Endothelial cell of umbilical vein (primary cell): ENCODE data around the gene KCNJ5. TPM values are rescaled to one million over a fixed set of nuclear protein-coding genes. Genes with fewer than 3 reads are reported as not detected.

Source experiments
- BruUV-seq: library from RNA; stranded (reverse); fragments of 400-500 nt; replicated peaks from 2 replicates; lab custom pipeline; 2021; lab: Mats Ljungman, UMichigan
- CTCF ChIA-PET: fragments of 300-600, 350-600 bp; sonication (Branson Sonifier 250); formaldehyde crosslinking; loops from one replicate; lab custom pipeline; 2021; ENCODE audit warnings: antibody characterized with exemption, inconsistent platforms; lab: Charles Lee
- POLR2A ChIA-PET: fragments of 300-600, 350-600 bp; sonication (Branson Sonifier 250); formaldehyde crosslinking; loops from one replicate; lab custom pipeline; 2021; ENCODE audit warnings: antibody characterized with exemption, inconsistent platforms; lab: Charles Lee
- DNase-seq: peaks from one replicate; pipeline ENCODE4 v3.0.0-alpha.2; 2011; ENCODE audit warnings: low read depth, low spot score
- FAIRE-seq: peaks from 2 replicates; lab custom pipeline; 2011; peaks lifted over from hg19 to GRCh38; lab: Jason Lieb, UNC
- H2AFZ ChIP-seq: 2 replicates; pipeline ENCODE4 v1.6.0; 2012; ENCODE audit warnings: low read depth, low read length, control low read depth, inconsistent platforms
- H3K27ac ChIP-seq: 2 replicates; pipeline ENCODE4 v1.5.1; 2011; ENCODE audit warnings: low read depth, mild to moderate bottlenecking, control low read depth, low read length, moderate library complexity; ENCODE audit not compliant: insufficient read depth
- H3K27me3 ChIP-seq, 2 experiments: 2 replicates each; pipeline versions ENCODE4 v1.6.0 to v1.6.1; 2011; ENCODE audit warnings: low read length in 2 of 2, mixed read lengths in 1 of 2; ENCODE audit not compliant: control insufficient read depth in 2 of 2, insufficient read depth in 2 of 2
- H3K36me3 ChIP-seq, 2 experiments: 2 replicates in 1 of 2; 3 replicates in 1 of 2; pipeline ENCODE4 v1.5.1; 2011; ENCODE audit warnings: low read length in 2 of 2, mild to moderate bottlenecking in 1 of 2, moderate library complexity in 1 of 2; ENCODE audit not compliant: control insufficient read depth in 2 of 2, insufficient read depth in 2 of 2; ENCODE audit errors: extremely low read depth in 1 of 2
- H3K4me1 ChIP-seq: 3 replicates; pipeline ENCODE4 v1.5.1; 2011; ENCODE audit warnings: mild to moderate bottlenecking, low read length; ENCODE audit not compliant: control insufficient read depth, insufficient read depth; ENCODE audit errors: extremely low read depth
- H3K4me2 ChIP-seq: 2 replicates; pipeline ENCODE4 v1.6.1; 2011; ENCODE audit warnings: low read length, control low read depth, mixed read lengths; ENCODE audit not compliant: insufficient read depth
- H3K4me3 ChIP-seq, 3 experiments: fragments of 200-600 bp in 1 of 3; sonication (generic), shearing (Covaris generic) in 1 of 3; replicated peaks in 1 of 3; 2 replicates each; pipeline ENCODE4 v1.5.1; 2011 to 2016; ENCODE audit warnings: control low read depth in 3 of 3, low read length in 3 of 3, mild to moderate bottlenecking in 2 of 3, inconsistent platforms in 1 of 3, low read depth in 1 of 3, moderate library complexity in 1 of 3; ENCODE audit not compliant: insufficient read depth in 1 of 3
- H3K79me2 ChIP-seq: 2 replicates; pipeline ENCODE4 v1.6.0; 2012; ENCODE audit warnings: low read length, inconsistent platforms; ENCODE audit not compliant: control insufficient read depth, insufficient read depth
- H3K9ac ChIP-seq: replicated peaks from 2 replicates; pipeline ENCODE3; 2011; ENCODE audit warnings: low read length, control low read depth; ENCODE audit not compliant: insufficient read depth; ENCODE audit errors: extremely low read depth
- H3K9me1 ChIP-seq: replicated peaks from 3 replicates; pipeline ENCODE4 v1.6.0; 2011; ENCODE audit warnings: mild to moderate bottlenecking, low read length; ENCODE audit not compliant: control insufficient read depth, insufficient read depth; ENCODE audit errors: extremely low read depth
- H3K9me3 ChIP-seq: replicated peaks from 2 replicates; pipeline ENCODE4 v1.5.1; 2012; ENCODE audit warnings: low read length, inconsistent platforms; ENCODE audit not compliant: control insufficient read depth, insufficient read depth
- H4K20me1 ChIP-seq: replicated peaks from 2 replicates; pipeline ENCODE3; 2011; ENCODE audit warnings: mild to moderate bottlenecking, low read length; ENCODE audit not compliant: control insufficient read depth, insufficient read depth; ENCODE audit errors: extremely low read depth
- CTCF ChIP-seq, 2 donors: IDR thresholded peaks; 1 replicate in 1 of 2; 2 replicates in 1 of 2; pipeline ENCODE4 v1.5.1; 2011; ENCODE audit warnings: low read length in 2 of 2, mild to moderate bottlenecking in 2 of 2, moderate library complexity in 2 of 2, control low read depth in 1 of 2, inconsistent platforms in 1 of 2, low read depth in 1 of 2; ENCODE audit not compliant: insufficient read depth in 1 of 2; ENCODE audit errors: extremely low read depth in 1 of 2
- EZH2 ChIP-seq: IDR thresholded peaks from 2 replicates; pipeline ENCODE4 v1.6.1; 2012; ENCODE audit warnings: borderline replicate concordance, low read depth, mild to moderate bottlenecking, moderate library complexity, low read length, inconsistent platforms; ENCODE audit not compliant: severe bottlenecking
- FOS ChIP-seq: IDR thresholded peaks from 2 replicates; pipeline ENCODE4 v1.6.1; 2011; ENCODE audit warnings: mild to moderate bottlenecking, low read length, moderate library complexity, borderline replicate concordance; ENCODE audit not compliant: insufficient read depth
- GATA2 ChIP-seq: IDR thresholded peaks from 2 replicates; pipeline ENCODE4 v1.7.0; 2011; ENCODE audit warnings: low read depth, mild to moderate bottlenecking, moderate library complexity, mixed read lengths, low read length; ENCODE audit not compliant: insufficient read length, insufficient read depth
- JUN ChIP-seq: IDR thresholded peaks from 2 replicates; pipeline ENCODE4 v1.6.1; 2011; ENCODE audit warnings: borderline replicate concordance, low read depth; ENCODE audit not compliant: insufficient read length, insufficient read depth
- MAX ChIP-seq: IDR thresholded peaks from 2 replicates; pipeline ENCODE4 v1.6.1; 2011; ENCODE audit not compliant: insufficient read depth, insufficient read length
- MYC ChIP-seq: IDR thresholded peaks from one replicate; pipeline ENCODE4 v1.6.1; 2011; ENCODE audit warnings: mild to moderate bottlenecking, low read depth, low read length
- POLR2A ChIP-seq: IDR thresholded peaks from 2 replicates; pipeline ENCODE4 v1.6.1; 2012; ENCODE audit warnings: low read depth, mild to moderate bottlenecking, control low read depth, low read length
- POLR2AphosphoS5 ChIP-seq: IDR thresholded peaks from 2 replicates; pipeline ENCODE4 v1.6.1; 2012; ENCODE audit warnings: low read depth, mild to moderate bottlenecking, control low read depth, low read length, moderate library complexity; ENCODE audit not compliant: insufficient read depth
- dilution Hi-C: fragments of 300-500 bp; cut with MboI; formaldehyde crosslinking; loops from one replicate; pipeline ENCODE4 v1.15.0; 2019; ENCODE audit warnings: low sequenced_read_pairs; ENCODE audit not compliant: extremely low pct_ligation_motif_present
- intact Hi-C: fragments of 100-400 bp; cut with micrococcal nuclease; formaldehyde crosslinking; loops from one replicate; pipeline ENCODE4 v1.10.0; 2022
- polyA plus RNA-seq, 4 experiments: library from polyadenylated mRNA; depleted of rRNA in 3 of 4; stranded (reverse) in 3 of 4; unstranded in 1 of 4; fragments of >200 nt; gene quantifications; 2 replicates each; pipeline versions ENCODE4 v1.2.1 to v1.2.3, GENCODE V29; 2011 to 2012; ENCODE audit warnings: missing spikeins in 1 of 4
- total RNA-seq: library from RNA; stranded (reverse); gene quantifications from 2 replicates; pipeline ENCODE4 v1.2.3, GENCODE V29; 2021

The KCNJ5 gene
- total and polyA plus RNA-seq, 2 donors (not counting 3 experiments of a cell fraction or from before 2014, with no cell fraction given), result 0.13 TPM; not detected in 1

- H2AFZ ChIP-seq, result no peak overlapping the region
- no peaks in the 10 kb centered on the region for H3K9me3 ChIP-seq
- H3K4me3 ChIP-seq, result no peak overlapping the region
- FAIRE-seq (no peak), DNase-seq (no peak)
- no peak overlapping the region for H3K27ac ChIP-seq
- peaks cover 0 to 2% of the 10 kb centered on the region in 2 experiments for H3K27me3 ChIP-seq
- intact Hi-C loops (no loop called here), dilution Hi-C loops (no loop called here)
- no peaks in the 10 kb centered on the region for H3K9me1 ChIP-seq
- no peaks in the 10 kb centered on the region for H4K20me1 ChIP-seq
- H3K9ac ChIP-seq, result no peak overlapping the region
- no peaks in the 10 kb centered on the region for H3K4me1 ChIP-seq
- TF ChIP-seq EZH2, result no peak
- TF ChIP-seq POLR2AphosphoS5, result no peak
- no peak for TF ChIP-seq POLR2A
- TF ChIP-seq CTCF (IDR thresholded peaks at IDR 0.05; ENCODE audit: extremely low read depth in 1 of 2, insufficient read depth in 1 of 2, low read depth in 1 of 2, low read length in 2 of 2), result no peak
- TF ChIP-seq MAX, result no peak
- TF ChIP-seq FOS, result no peak
- TF ChIP-seq GATA2, result no peak
- TF ChIP-seq JUN, result no peak
- TF ChIP-seq MYC, result no peak
- ChIA-PET CTCF (interaction anchor here (0.7 to 7.4 kb wide), 2 partner anchors 14 to 57 kb away, joined by 4 to 43 read pairs; no protein-coding TSS in a partner anchor), POLR2A (no interaction called here)
- no peaks in the 10 kb centered on the region for H3K79me2 ChIP-seq
- no TSS peak for BruUV-seq
- no peaks in the 10 kb centered on the region for H3K36me3 ChIP-seq
- H3K4me2 ChIP-seq, result no peak overlapping the region
Measured at GRCh38 chr11:128942272-128942612, 51.1 kb downstream of the KCNJ5 start.
